GM18526 (cell line): ENCODE data around the gene SRSF4.

Source experiments
- POLR2A ChIP-seq: IDR thresholded peaks from 3 replicates; pipeline ENCODE4 v1.6.1; 2011; ENCODE audit not compliant: insufficient read length; ENCODE audit errors: extremely low read depth

SRSF4 gene

DNA sequence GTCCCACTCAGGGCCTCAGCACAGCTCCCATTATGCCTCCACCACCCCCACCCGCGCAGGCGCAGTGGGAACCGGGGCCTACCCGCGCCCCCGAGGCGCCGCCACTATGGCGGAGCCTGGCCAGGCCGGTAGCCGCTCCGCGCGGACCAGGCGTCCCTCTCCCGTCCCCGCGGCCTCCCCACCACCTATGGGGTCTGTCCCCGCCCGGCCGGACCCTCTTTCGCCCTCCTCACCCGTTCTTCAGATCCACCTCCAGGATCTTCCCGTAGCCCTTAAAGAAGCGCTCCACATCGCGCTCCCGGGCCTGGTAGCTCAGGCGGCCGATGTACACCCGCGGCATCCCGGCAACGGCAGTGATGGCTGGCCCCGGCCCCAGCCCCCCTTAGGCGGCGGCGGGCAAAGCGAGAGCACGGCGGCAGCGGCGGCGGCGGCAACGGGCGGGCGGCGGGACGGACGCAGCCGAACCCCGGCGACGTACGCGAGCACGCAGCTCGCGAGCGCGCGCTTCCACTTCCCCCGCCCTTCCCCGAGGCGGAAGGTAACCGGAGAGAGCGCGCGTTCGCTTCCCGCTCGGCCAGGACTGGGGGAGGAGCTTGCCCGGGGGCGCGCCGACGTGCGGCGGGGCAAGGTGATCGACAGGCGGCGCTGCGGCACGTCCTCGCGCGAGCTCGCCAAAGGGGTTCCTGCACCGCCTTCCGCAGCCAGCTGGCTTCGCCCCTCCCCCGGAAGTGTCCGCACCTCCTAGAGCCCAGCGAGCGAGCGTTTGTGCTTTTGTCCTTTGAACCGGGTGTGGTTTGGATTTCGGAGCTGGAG, at the start of gene SRSF4:
Gene SRSF4, minus strand, starts transcription at position 488 of the 813 bp plus-strand sequence. Its CDS starts 148 bp downstream, at position 340.
- peak; percentile 78 for TF ChIP-seq POLR2A

DNA sequence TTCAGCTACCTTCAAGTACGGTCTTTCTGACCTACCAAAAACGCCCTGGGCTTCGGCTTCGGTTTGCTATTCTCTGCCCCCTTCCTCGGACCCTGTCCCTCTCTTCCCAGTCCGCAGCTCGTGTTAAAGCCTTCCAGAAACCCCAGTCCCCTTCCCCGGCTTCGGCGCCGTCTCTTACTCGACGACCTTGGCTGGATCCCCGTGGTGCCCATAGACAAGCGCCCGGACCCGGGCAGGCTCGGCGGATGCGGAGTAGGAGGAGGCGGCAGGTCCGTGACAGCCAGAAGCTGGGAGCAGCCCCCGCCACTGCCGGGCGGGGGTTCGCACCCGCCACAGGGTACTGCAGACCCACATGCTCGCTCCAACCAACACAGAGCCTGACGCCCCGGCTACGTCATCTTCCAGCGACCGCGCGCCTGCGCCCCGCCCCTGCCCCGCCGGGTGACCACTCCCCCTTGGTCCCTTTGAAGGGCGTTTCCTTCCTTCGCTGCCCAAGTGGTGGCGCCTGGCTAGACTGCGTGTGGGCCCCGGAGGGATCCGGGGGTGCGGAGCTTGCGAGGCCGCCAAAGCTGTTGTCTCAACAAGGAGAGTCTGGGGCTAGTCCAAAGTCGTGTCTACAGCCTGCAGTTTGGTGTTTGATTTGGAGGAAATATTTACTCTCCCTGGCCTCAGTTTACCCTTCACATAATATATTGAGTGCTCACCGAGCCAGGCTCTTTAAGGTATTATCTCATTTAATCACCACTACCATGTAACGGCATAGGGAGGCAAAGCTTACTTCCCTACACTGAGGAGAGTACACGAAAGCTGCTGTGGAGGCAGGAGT, 49.1 kb upstream of the SRSF4 start, which contains the start of gene MECR:
Gene MECR, minus strand, starts transcription at position 382 of the 826 bp plus-strand sequence. Its CDS starts 28 bp downstream, at position 354.
- peak; percentile 86 for TF ChIP-seq POLR2A

DNA sequence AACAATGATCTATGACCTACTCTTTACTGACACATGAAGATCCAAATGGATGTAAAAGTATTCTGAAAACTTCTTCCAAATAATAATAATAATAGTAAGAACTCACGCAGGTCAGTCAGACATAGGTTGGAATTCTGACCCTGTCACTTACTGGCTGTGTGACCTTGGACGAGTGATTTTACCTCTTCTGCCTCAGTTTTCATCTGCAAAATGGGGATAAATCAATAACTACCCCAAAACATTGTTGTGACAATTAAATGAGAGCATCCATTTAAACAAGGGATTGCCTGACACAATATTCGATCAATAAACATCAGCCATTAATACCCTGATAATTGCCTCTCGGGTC, 48.5 kb upstream of the SRSF4 start:
- TF ChIP-seq POLR2A: no peak

DNA sequence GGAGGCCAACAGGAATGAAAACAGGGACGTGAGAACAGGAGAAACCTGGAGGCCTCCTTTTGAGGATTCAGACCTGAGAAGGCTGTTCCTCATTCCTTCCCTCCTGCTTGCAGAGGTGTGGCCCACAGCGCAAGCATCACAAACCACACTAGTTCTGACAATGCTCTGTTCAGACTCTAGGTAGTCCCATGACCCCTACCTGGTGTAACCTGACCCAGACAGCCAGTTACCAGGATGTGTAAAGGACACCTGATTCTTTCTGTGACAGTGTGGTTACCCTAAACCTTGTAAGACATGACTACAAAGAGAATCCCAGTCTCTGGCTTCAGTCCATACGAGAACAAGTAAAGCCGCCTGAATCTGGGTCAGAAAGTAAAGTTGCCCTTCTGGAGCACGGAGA, 45.8 kb upstream of the SRSF4 start:
- TF ChIP-seq POLR2A: no peak

DNA sequence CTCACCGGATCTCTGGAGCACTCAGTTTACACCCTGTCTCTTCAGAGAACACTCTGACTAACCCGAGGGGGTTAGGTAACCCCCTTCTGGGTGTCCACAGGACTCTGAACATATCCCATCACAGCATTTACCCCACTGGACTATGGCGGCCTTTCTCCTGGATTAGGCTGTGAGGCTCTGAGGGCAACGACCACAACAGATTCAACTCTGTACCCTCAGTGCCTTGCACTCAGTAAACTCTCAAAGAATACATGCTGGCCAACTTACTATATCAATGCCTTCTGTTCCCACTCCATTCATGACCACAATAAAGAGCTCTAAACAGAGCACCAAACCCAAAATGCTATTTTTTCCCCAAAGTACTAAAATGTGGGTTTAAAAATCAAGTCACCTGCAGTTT, 43.7 kb upstream of the SRSF4 start:
- no peak for TF ChIP-seq POLR2A

DNA sequence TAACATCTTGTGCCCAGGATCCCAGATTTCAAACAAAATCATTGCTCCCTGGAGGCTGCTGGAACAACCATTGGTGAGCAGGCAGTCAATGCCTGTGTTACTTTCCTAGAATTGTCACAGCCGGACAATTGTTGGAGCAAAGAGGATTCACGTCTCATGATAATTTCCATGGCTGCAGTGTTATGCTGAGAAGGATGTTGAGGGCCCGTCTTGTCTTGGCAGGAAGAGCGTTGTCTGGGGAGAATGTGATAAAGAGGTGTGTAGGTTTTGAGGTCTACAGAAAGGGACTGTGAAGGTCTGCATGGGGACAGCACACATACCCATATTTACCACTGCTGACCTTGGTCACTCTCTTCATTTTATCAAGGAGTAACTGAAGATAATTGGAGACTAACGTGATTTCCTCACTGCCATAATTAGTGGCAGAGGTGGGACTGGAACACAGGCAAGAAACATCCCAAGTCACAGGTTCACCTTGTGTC, 42.7 kb upstream of the SRSF4 start:
- no peak for TF ChIP-seq POLR2A

DNA sequence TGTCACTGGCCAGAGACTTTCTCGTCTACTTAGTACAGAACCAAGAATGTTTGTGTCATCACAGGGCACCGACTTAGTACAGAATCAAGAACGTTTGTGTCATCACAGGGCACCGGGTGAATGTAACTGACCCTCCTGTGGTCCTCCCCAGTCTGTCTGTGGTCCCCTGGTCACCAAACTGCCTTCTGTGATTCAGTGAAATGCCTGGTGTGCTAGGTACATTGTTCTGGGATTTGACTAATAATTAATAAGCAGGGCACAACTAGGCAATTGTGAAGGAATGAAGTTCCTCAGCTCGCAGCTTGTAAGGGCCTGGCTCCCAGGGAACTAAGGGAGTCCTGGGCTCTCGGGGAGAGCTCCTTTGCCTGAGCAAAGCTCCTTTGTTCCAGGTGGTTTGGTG, 41.8 kb upstream of the SRSF4 start:
- no peak for TF ChIP-seq POLR2A

DNA sequence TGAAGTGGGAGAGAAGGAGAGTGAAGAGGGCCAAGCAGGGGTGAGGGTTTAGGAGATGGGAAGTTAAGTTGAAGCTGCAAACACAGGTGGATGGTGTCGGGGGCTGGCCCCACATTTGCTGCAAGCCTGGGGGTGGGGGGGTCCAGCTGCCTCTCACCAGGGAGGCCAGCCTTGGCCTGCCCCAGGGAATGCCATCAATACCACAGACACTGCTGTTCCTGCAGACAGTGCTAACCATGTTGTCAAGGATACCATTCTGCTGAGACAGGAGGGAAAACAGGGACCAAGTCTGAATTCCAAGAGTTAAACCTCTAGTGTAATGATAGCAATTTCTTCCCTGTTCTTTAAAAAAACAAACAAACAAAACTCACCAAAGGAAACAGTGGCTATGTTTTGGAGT, 41.0 kb upstream of the SRSF4 start:
- TF ChIP-seq POLR2A: no peak

DNA sequence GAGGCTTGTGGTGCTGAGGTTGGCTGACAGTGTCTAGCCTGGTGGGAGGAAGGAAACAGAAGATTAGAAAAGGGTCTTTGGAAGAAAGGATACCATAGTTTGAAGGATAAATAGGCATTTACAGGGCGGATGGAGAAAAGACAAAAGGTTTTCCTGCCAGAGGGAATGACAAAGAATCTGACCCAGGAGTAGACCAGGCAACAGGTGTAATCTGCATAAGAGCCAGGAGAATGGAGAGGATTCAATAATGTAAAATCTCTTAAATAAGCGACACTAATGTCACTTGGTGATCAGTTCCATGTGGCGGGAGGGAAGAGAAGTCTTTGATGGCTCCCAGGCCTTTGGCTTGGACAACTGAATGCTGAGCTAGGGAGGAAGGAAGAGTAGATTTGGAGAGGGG, 39.6 kb upstream of the SRSF4 start:
- TF ChIP-seq POLR2A: no peak

DNA sequence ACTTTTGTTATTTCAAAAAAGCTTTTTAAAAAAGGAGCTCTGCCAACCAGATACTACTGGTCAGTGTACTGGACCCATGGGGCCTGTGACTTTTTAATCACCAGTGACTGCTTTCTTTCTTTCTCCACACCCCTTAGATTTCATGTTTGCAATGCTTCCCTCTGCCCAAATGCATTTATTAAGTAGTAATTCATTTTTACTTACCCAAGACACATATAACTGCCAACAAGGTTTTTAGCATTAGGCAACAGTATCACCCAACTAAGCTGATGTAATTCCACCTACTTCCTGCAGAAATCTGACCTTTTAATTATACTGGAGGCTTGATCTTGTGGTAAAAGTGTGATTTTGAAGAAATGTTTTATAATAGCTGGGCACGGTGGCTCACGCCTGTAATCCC, 36.5 kb upstream of the SRSF4 start:
- TF ChIP-seq POLR2A: no peak

DNA sequence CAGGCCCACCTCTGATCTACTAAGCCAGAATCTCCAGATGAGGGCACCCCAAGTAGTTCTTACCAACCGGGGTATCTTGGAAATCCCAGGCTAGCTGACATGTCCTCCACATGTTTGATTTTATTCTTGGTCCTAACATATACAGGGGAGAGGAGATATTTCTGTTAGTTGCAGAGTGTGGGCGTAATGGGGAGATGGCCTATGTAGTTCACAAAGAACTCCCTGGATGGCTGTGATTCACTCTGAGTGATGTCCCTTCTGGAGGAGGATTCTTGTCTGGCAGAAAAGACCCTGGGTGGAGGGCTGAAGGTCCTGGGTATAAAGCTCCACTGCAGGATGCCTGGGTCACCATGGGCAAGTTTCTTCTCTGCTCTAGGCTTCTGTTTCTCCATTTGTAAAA, 35.9 kb upstream of the SRSF4 start:
- no peak for TF ChIP-seq POLR2A

DNA sequence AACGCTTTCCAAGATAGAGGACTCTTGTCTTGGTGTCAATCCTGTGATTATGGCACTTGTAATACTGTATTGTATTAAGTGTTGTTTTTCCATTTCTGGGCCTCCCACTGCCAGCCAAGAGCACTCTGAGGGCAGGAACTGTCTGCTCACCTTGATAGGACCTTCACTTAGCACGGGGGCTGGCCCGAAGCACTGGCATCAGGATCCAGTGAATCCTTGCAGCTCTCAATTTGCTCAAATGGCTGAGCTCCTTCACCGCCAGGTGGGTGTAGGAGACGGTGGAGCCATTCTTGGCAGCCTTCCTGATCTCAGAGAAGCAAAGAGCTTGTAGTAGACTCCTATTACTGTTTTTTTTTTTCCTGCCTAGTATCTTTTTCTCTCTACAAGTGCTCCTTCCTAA, 31.4 kb upstream of the SRSF4 start:
- no peak for TF ChIP-seq POLR2A

DNA sequence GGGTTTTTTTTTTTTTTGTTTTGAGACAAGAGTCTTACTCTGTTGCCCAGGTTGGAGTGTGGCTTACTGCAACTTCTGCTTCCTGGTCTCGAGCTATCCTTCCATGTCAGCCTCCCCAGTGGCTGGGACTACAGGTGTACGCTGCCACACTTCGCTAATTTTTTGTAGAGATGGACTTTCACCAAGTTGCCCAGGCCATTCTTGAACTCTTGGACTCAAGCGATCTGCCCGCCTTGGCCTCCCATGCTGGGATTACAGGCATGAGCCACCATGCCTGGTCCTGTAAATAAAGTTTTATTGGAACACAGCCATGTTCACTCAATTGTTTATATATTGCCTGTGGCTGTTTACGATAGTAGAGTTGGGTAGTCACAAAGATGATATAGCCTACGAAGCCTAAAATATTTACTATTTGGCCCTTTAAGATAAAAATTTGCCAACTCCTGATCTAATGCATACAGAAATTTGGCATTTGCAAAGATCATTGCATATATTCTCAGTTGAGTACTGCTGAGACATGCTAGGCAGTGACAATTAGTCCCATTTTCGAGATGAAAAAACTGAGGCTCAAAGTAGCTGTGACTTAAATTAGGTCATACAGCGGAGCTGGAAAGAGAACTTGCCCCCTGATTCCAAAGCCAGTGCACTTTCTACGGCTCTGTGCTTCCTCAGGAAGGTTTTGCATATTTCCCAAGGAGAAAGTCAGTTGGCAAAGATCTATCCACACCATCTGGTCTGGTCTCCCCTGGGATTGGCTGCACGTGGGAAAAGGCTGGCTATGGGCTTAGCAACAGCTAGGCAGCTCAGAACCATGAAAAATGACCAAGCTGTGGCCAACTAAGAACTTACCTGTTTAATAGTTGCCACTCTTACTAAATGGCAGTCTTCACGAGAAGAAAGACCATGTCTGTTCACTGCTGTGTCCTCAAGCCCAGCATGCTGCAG, 29.7 kb upstream of the SRSF4 start:
- no peak for TF ChIP-seq POLR2A

DNA sequence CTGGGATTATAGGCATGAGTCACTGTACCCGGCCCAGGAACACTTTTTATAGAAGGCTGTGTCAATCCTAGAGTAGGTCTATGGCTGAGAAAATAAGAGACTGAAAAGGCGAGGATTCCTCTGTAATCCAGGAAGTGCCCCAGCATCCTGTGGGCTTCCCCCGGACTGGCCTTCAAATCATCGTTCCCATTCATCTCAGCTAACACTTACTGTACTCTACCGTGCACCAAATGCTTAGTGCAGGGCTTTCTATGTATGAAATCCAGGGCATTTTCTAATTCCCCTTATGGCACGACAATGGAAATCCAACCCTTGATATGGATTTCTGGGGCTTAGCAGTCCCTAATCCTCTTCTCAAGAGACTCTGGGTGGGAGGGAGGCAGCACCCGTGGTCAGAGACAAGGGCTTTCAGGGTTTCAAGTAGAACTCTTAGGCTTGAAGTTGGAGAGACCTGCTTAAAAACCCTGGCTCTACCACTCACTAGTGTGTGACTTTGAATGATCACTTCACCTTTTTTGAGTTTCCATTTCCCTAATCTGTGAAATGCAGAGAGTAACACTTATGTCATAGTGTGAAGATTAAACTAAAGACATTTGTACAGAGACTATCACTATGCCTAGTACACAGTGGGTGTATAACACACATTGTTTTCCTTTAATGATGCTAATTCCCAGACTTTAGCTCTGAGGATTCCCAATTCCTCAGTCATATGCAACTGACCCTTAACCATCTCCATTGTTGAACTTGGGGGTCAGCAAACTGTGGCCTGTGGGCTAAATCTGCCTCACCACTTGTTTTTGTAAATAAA, 28.8 kb upstream of the SRSF4 start:
- no peak for TF ChIP-seq POLR2A
